Myocyte (in vitro differentiated cells): ENCODE measurements around the gene FOXR1. TPM values are rescaled to one million over a fixed set of nuclear protein-coding genes. Genes with fewer than 3 reads are reported as not detected.
"Not testable (repeated sequence)": the region's sequence is repeated elsewhere in the genome, so short reads cannot be mapped to it uniquely, and the experiment has no call there.

Experiments used
- DNase-seq: peaks from one replicate; pipeline ENCODE4 v3.0.0-alpha.2; 2012; ENCODE audit warnings: low read depth
- total RNA-seq: library from RNA; depleted of rRNA; stranded (reverse); fragments of >200 nt; gene quantifications from 2 replicates; pipeline ENCODE4 v1.2.3, GENCODE V29; 2014

The FOXR1 gene
- total RNA-seq, 1 donor from 2014 or later, result not detected

- no peak for DNase-seq
Measured at GRCh38 chr11:118939953-118940598, 31.5 kb upstream of the FOXR1 start.

GRCh38 chr11:118947091-118947490 lies 24.5 kb upstream of the FOXR1 start:
- DNase-seq, result no peak

GRCh38 chr11:118948000-118948399 lies 23.6 kb upstream of the FOXR1 start:
- no peak for DNase-seq

GRCh38 chr11:118953265-118953664 lies 18.3 kb upstream of the FOXR1 start:
- DNase-seq, result peak; percentile 20

GRCh38 chr11:118953976-118954375 lies 17.6 kb upstream of the FOXR1 start:
- not testable (repeated sequence) for DNase-seq

- DNase-seq, result peak; percentile 80
Measured at GRCh38 chr11:118956094-118956846, 15.3 kb upstream of the FOXR1 start, which contains the start of gene UPK2. Gene UPK2 (plus strand): TSS chr11:118956298. CDS start chr11:118956351, 53 bp downstream.

GRCh38 chr11:118956847-118957469 lies 14.6 kb upstream of the FOXR1 start:
- no peak for DNase-seq

GRCh38 chr11:118957549-118957948 lies 14.0 kb upstream of the FOXR1 start:
- no peak for DNase-seq

GRCh38 chr11:118957968-118958367 lies 13.6 kb upstream of the FOXR1 start:
- no peak for DNase-seq

GRCh38 chr11:118958577-118958976 lies 13.0 kb upstream of the FOXR1 start:
- DNase-seq, result no peak

GRCh38 chr11:118961189-118961588 lies 10.4 kb upstream of the FOXR1 start:
- DNase-seq, result no peak

- DNase-seq, result peak; percentile 59
Measured at GRCh38 chr11:118961591-118961990, 10.0 kb upstream of the FOXR1 start.

GRCh38 chr11:118969508-118969907 lies 2.1 kb upstream of the FOXR1 start:
- DNase-seq, result not testable (repeated sequence)

GRCh38 chr11:118973985-118974384 lies 2.4 kb downstream of the FOXR1 start:
- no peak for DNase-seq

GRCh38 chr11:118975771-118976709 lies 4.5 kb downstream of the FOXR1 start:
- DNase-seq, result peak; percentile 44

GRCh38 chr11:118979434-118979833 lies 7.9 kb downstream of the FOXR1 start:
- no peak for DNase-seq

- no peak for DNase-seq
Measured at GRCh38 chr11:118980191-118980881, 8.8 kb downstream of the FOXR1 start.

- not testable (repeated sequence) for DNase-seq
Measured at GRCh38 chr11:118984337-118984736, 12.8 kb downstream of the FOXR1 start.

GRCh38 chr11:118984825-118985224 lies 13.3 kb downstream of the FOXR1 start:
- no peak for DNase-seq

GRCh38 chr11:118988280-118988679 lies 16.7 kb downstream of the FOXR1 start:
- no peak for DNase-seq
